Measurements from ENCODE around the gene UCHL5.

Gene UCHL5

GRCh38 chr1:192973988-192974387, 85.2 kb downstream of the UCHL5 start:
- FAIRE-seq (no peak), DNase-seq (ENCODE audit: extremely low spot score, insufficient read length, low read depth) (no peak)

- DNase-seq (ENCODE audit: extremely low spot score, insufficient read length, low read depth), result no peak
- no peak for FAIRE-seq
These were observed 86.0 kb downstream of the UCHL5 start for GRCh38 chr1:192973202-192973601.

- FAIRE-seq (no peak), DNase-seq (ENCODE audit: extremely low spot score, insufficient read length, low read depth) (no peak)
These were observed 90.1 kb downstream of the UCHL5 start for GRCh38 chr1:192969091-192969490.

GRCh38 chr1:192968323-192968722, 90.8 kb downstream of the UCHL5 start:
- FAIRE-seq (no peak), DNase-seq (ENCODE audit: extremely low spot score, insufficient read length, low read depth) (no peak)

- DNase-seq (ENCODE audit: extremely low spot score, insufficient read length, low read depth) (no peak), FAIRE-seq (no peak)
These were observed 91.3 kb downstream of the UCHL5 start for GRCh38 chr1:192967901-192968300.

- DNase-seq (ENCODE audit: extremely low spot score, insufficient read length, low read depth) (no peak), FAIRE-seq (no peak)
These were observed 91.8 kb downstream of the UCHL5 start for GRCh38 chr1:192967211-192967877.

GRCh38 chr1:192966073-192966472, 93.1 kb downstream of the UCHL5 start:
- no peak for FAIRE-seq
- no peak for DNase-seq (ENCODE audit: extremely low spot score, insufficient read length, low read depth)

- FAIRE-seq (no peak), DNase-seq (ENCODE audit: extremely low spot score, insufficient read length, low read depth) (no peak)
These were observed 96.3 kb downstream of the UCHL5 start for GRCh38 chr1:192962901-192963300.

Data from GM18507 (cell line).